GM23248 (cell line): Measurements from ENCODE around the gene CDH11. TPM values are rescaled to one million over a fixed set of nuclear protein-coding genes. Genes with fewer than 3 reads are reported as not detected.

ENCODE experiments used
- DNase-seq: peaks from one replicate; pipeline ENCODE4 v3.0.0-alpha.2; 2015
- H2AFZ ChIP-seq: fragments of 200-600 bp; sonication (generic); 2 replicates; pipeline ENCODE4 v1.6.1; 2016; ENCODE audit warnings: antibody characterized with exemption
- H3F3A ChIP-seq: fragments of 200-600 bp; sonication (generic); 2 replicates; pipeline ENCODE4 v1.6.1; 2016; ENCODE audit warnings: mild to moderate bottlenecking, antibody characterized with exemption, mixed run types; ENCODE audit not compliant: insufficient read depth
- H3K27ac ChIP-seq: fragments of 200-600 bp; sonication (generic); 2 replicates; pipeline ENCODE4 v1.5.1; 2016; ENCODE audit warnings: mild to moderate bottlenecking
- H3K27me3 ChIP-seq: fragments of 200-600 bp; sonication (generic); replicated peaks from 2 replicates; pipeline ENCODE4 v1.6.1; 2016; ENCODE audit warnings: mild to moderate bottlenecking; ENCODE audit not compliant: insufficient read depth
- H3K36me3 ChIP-seq: fragments of 200-600 bp; sonication (generic); 2 replicates; pipeline ENCODE4 v1.6.1; 2016; ENCODE audit warnings: low read depth, mild to moderate bottlenecking
- H3K4me1 ChIP-seq: fragments of 200-600 bp; sonication (generic); 2 replicates; pipeline ENCODE4 v1.6.1; 2016; ENCODE audit warnings: mild to moderate bottlenecking; ENCODE audit not compliant: insufficient read depth
- H3K4me2 ChIP-seq: fragments of 200-600 bp; sonication (generic); one replicate; pipeline ENCODE4 v1.6.1; 2016; ENCODE audit warnings: mild to moderate bottlenecking; ENCODE audit not compliant: unreplicated experiment
- H3K4me3 ChIP-seq: fragments of 200-600 bp; sonication (generic); 2 replicates; pipeline ENCODE4 v1.5.1; 2016; ENCODE audit warnings: mild to moderate bottlenecking
- H3K79me2 ChIP-seq: fragments of 200-600 bp; sonication (generic); 2 replicates; pipeline ENCODE4 v1.6.1; 2016; ENCODE audit warnings: mild to moderate bottlenecking; ENCODE audit not compliant: insufficient read depth
- H3K9ac ChIP-seq: fragments of 200-600 bp; sonication (generic); 2 replicates; pipeline ENCODE4 v1.6.1; 2016; ENCODE audit warnings: mild to moderate bottlenecking
- H3K9me2 ChIP-seq: fragments of 200-600 bp; sonication (generic); 2 replicates; pipeline ENCODE4 v1.6.1; 2016; ENCODE audit warnings: mixed run types, mild to moderate bottlenecking, moderate library complexity; ENCODE audit not compliant: insufficient read depth
- H3K9me3 ChIP-seq: fragments of 200-600 bp; sonication (generic); one replicate; pipeline ENCODE4 v1.6.1; 2017; ENCODE audit warnings: low read depth
- H4K20me1 ChIP-seq: fragments of 200-600 bp; sonication (generic); 2 replicates; pipeline ENCODE4 v1.6.0; 2016; ENCODE audit not compliant: insufficient read depth
- EZH2 ChIP-seq: fragments of 200-600 bp; sonication (generic); IDR thresholded peaks from 2 replicates; pipeline ENCODE4 v1.6.1; 2018; ENCODE audit warnings: antibody characterized with exemption, mild to moderate bottlenecking; ENCODE audit not compliant: insufficient read depth, poor library complexity, severe bottlenecking
- EZH2phosphoT487 ChIP-seq: fragments of 200-600 bp; sonication (generic); IDR thresholded peaks from 2 replicates; pipeline ENCODE4 v1.6.1; 2018; ENCODE audit warnings: antibody characterized with exemption, moderate library complexity, mild to moderate bottlenecking, low read depth; ENCODE audit not compliant: insufficient read depth
- WGBS, 2 experiments: methylation state at CpG; one replicate each; pipeline ENCODE4 v1.1.6; 2015 to 2017; ENCODE audit warnings: low lambda C conversion rate in 2 of 2, low coverage in 1 of 2; ENCODE audit errors: missing lambda C conversion rate in 2 of 2; 5-methylcytosine and 5-hydroxymethylcytosine counted together
- in situ Hi-C: fragments of 300-500 bp; cut with MboI; formaldehyde crosslinking; loops from 2 replicates; pipeline ENCODE4 v1.15.0; 2020
- polyA plus RNA-seq: library from polyadenylated mRNA; unstranded; fragments of >200 nt; fragmentation: Nextera tagmentation; extraction: Ambion mirVana; gene quantifications from 2 replicates; pipeline ENCODE4 v1.2.1, GENCODE V29; 2016
- total RNA-seq: library from RNA; depleted of rRNA; stranded (reverse); fragments of >200 nt; shearing (Covaris generic); gene quantifications from 2 replicates; pipeline ENCODE4 v1.2.3, GENCODE V29; 2014

Gene CDH11
- total and polyA plus RNA-seq, 2 experiments from 2014 or later = 264 to 525 TPM

DNA sequence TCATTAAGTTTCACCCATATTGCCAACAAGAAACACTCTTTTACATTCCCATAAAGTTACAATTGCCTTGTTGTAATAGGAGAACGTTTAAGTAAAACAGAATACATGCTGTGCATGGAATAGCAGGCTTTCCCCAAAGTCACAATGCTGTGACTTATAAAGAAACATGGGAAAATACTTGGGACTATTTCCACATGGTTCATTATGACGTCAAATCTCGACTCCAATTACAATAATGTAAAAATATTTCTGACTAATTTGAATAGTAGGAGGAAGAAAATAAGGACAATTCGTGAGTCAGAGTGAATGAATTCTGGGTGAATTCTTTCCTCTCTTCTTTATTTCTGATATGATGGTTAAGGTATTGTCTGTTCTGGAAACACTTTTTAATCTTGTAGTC, 52.8 kb downstream of the CDH11 start:
- in situ Hi-C loops = no loop called here
- Histone ChIP-seq H3K9me3 (no peaks in the 10 kb centered on the region), H3K79me2 (peaks cover 85% of the 10 kb centered on the region), H3K9ac (peak overlapping the region; percentile 79), H3K4me2 (peak overlapping the region; percentile 57), H2AFZ (no peak overlapping the region), H3K4me3 (peak overlapping the region; percentile 45; the same call in 1 of the 2 replicates), H3K27me3 (no peaks in the 10 kb centered on the region), H3K9me2 (no peaks in the 10 kb centered on the region), H3K27ac (peak overlapping the region; percentile 97), H3K4me1 (peaks cover 64% of the 10 kb centered on the region), H3K36me3 (no peaks in the 10 kb centered on the region; the same call in 1 of the 2 replicates), H3F3A (peaks cover 62% of the 10 kb centered on the region), H4K20me1 (peaks cover 2% of the 10 kb centered on the region)
- WGBS, 2 experiments = 6 to 9% methylated on average over 4 of the region's 4 CpGs
- DNase-seq = peak; percentile 92
- TF ChIP-seq EZH2phosphoT487 = no peak
- TF ChIP-seq EZH2 = no peak

- no peak for TF ChIP-seq EZH2phosphoT487
- TF ChIP-seq EZH2 = no peak
Measured at GRCh38 chr16:65068151-65068740, 53.6 kb downstream of the CDH11 start.

DNA sequence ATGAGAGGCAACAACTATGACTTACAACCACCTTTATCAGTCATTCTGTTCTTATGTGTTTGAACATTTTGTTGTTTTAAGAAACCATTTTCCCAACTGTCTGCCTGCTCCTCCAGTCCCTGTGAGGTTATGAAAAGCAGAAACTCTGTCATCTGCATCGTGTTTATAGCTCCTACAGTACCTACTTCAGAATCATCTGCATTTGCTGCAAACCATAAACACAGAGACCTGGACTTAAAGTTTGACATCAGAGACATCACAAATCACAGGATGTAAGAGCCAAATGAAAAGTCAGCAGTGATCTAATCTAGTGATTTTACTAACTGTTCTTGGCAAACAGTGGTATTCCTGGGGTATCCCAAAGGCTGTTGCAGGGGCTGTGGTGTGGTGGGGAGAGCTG, 55.2 kb downstream of the CDH11 start:
- Histone ChIP-seq H3K79me2 (peaks cover 85% of the 10 kb centered on the region), H3F3A (peaks cover 48% of the 10 kb centered on the region), H3K9me3 (no peaks in the 10 kb centered on the region), H3K27me3 (no peaks in the 10 kb centered on the region), H3K9ac (no peak overlapping the region), H3K4me3 (no peak overlapping the region), H3K4me2 (no peak overlapping the region), H3K9me2 (no peaks in the 10 kb centered on the region), H3K4me1 (peaks cover 50% of the 10 kb centered on the region), H3K36me3 (no peaks in the 10 kb centered on the region; the same call in 1 of the 2 replicates), H2AFZ (no peak overlapping the region), H4K20me1 (peaks cover 3% of the 10 kb centered on the region; the same call in 1 of the 2 replicates), H3K27ac (peak overlapping the region; percentile 97)
- WGBS, 2 experiments = 50 to 55% methylated on average over 1 of the region's 1 CpG
- TF ChIP-seq EZH2phosphoT487 (no peak), EZH2 (no peak)
- no peak for DNase-seq
- in situ Hi-C loops = no loop called here

More at GRCh38 chr16:65068151-65068740, 53.6 kb downstream of the CDH11 start:
- peak; percentile 93 for DNase-seq
- peaks cover 54% of the 10 kb centered on the region for H3F3A ChIP-seq
- H3K9me2 ChIP-seq = no peaks in the 10 kb centered on the region
- H4K20me1 ChIP-seq = no peaks in the 10 kb centered on the region; the same call in 1 of the 2 replicates
- H3K27me3 ChIP-seq = no peaks in the 10 kb centered on the region
- WGBS, 2 experiments = 1 to 5% methylated on average over 4 to 5 of the region's 5 CpGs
- no peaks in the 10 kb centered on the region; the same call in 1 of the 2 replicates for H3K36me3 ChIP-seq
- no peak overlapping the region for H2AFZ ChIP-seq
- H3K79me2 ChIP-seq = peaks cover 85% of the 10 kb centered on the region
- H3K4me2 ChIP-seq = peak overlapping the region; percentile 49
- peak overlapping the region; percentile 79 for H3K9ac ChIP-seq
- no peaks in the 10 kb centered on the region for H3K9me3 ChIP-seq
- H3K27ac ChIP-seq = peak overlapping the region; percentile 97
- peak overlapping the region; percentile 45 for H3K4me3 ChIP-seq
- H3K4me1 ChIP-seq = peaks cover 64% of the 10 kb centered on the region
- in situ Hi-C loops = no loop called here

DNA sequence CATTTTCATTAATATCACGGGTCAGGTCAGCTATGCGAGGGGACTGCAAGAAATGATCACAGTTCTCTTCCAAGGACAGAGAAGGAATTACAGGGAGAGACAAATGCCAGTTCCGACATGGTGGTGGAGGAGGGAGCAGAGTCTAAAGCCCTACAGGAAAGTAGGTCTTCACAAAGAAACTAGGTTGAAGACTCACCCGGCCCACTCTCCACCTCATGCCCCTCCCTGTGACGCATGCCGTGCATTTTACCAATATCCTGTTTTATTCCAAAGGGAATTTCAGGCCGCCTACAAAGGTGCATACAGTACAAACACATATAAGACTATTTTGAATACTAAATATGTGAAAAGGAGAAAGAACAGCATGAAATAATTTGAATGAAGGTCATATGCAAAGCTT, 56.8 kb downstream of the CDH11 start:
- H3K4me3 ChIP-seq = no peak overlapping the region
- H3K4me2 ChIP-seq = no peak overlapping the region
- TF ChIP-seq EZH2 = no peak
- TF ChIP-seq EZH2phosphoT487 = no peak
- peaks cover 45% of the 10 kb centered on the region for H3K4me1 ChIP-seq
- no peaks in the 10 kb centered on the region for H3K9me3 ChIP-seq
- H3K9ac ChIP-seq = no peak overlapping the region
- H3F3A ChIP-seq = peaks cover 35% of the 10 kb centered on the region
- no peaks in the 10 kb centered on the region; the same call in 1 of the 2 replicates for H3K36me3 ChIP-seq
- H3K27me3 ChIP-seq = no peaks in the 10 kb centered on the region
- no peak overlapping the region for H3K27ac ChIP-seq
- WGBS, 2 experiments = 98 to 100% methylated on average over 7 of the region's 7 CpGs
- no peak for DNase-seq
- H4K20me1 ChIP-seq = peaks cover 4% of the 10 kb centered on the region; the same call in 1 of the 2 replicates
- H3K9me2 ChIP-seq = no peaks in the 10 kb centered on the region
- in situ Hi-C loops = no loop called here
- H3K79me2 ChIP-seq = peaks cover 89% of the 10 kb centered on the region
- no peak overlapping the region for H2AFZ ChIP-seq

DNA sequence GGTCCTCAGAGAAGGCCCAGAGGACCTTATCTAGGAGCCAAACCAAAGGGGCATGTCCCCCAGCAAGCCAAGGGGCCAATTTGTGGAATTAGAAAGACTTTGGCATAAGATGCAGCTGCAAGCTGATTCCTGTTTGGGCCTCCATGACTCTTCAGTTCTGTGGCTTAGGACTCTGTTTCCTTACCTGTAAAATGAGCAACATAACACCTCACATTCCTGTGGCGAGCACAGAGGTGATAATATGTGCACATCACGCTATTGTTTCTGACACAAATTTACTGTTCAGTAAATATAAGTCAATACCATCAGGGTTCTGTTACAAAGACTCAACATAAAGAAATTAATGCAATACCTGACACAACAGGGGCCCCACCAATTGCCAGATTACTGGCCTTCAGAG, 57.7 kb downstream of the CDH11 start:
- no peak for TF ChIP-seq EZH2phosphoT487
- TF ChIP-seq EZH2 = no peak
- H3K4me2 ChIP-seq = no peak overlapping the region
- peaks cover 90% of the 10 kb centered on the region for H3K79me2 ChIP-seq
- peaks cover 4% of the 10 kb centered on the region; the same call in 1 of the 2 replicates for H4K20me1 ChIP-seq
- WGBS, 2 experiments = 97 to 100% methylated on average over 2 of the region's 2 CpGs
- no peaks in the 10 kb centered on the region for H3K27me3 ChIP-seq
- peaks cover 43% of the 10 kb centered on the region for H3K4me1 ChIP-seq
- no peak overlapping the region for H3K9ac ChIP-seq
- H3K36me3 ChIP-seq = no peaks in the 10 kb centered on the region; the same call in 1 of the 2 replicates
- no peak overlapping the region for H3K4me3 ChIP-seq
- H3K9me2 ChIP-seq = no peaks in the 10 kb centered on the region
- no peak overlapping the region for H3K27ac ChIP-seq
- in situ Hi-C loops = no loop called here
- H3F3A ChIP-seq = peaks cover 35% of the 10 kb centered on the region
- H2AFZ ChIP-seq = no peak overlapping the region
- no peak for DNase-seq
- H3K9me3 ChIP-seq = no peaks in the 10 kb centered on the region
